Measurements from ENCODE around the gene MAGT1.
A peak's percentile ranks its signal among the peaks of the same experiment; 100 is the strongest.
"Not testable (repeated sequence)": the region's sequence is repeated elsewhere in the genome, so short reads cannot be mapped to it uniquely, and the experiment has no call there.

Gene MAGT1

DNA sequence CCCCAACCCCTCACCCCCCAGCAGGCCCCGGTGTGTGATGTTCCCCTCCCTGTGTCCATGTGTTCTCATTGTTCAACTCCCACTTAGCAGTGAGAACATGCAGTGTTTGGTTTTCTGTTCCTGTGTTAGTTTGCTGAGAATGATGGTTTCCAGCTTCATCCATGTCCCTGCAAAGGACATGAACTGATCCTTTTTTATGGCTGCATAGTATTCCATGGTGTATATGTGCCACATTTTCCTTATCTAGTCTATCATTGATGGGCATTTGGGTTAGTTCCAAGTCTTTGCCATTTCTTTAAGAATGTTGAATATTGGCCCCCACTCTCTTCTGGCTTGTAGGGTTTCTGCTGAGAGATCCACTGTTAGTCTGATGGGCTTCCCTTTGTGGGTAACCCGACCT lies 73.2 kb downstream of the MAGT1 start:
- DNase-seq: not testable (repeated sequence)

DNA sequence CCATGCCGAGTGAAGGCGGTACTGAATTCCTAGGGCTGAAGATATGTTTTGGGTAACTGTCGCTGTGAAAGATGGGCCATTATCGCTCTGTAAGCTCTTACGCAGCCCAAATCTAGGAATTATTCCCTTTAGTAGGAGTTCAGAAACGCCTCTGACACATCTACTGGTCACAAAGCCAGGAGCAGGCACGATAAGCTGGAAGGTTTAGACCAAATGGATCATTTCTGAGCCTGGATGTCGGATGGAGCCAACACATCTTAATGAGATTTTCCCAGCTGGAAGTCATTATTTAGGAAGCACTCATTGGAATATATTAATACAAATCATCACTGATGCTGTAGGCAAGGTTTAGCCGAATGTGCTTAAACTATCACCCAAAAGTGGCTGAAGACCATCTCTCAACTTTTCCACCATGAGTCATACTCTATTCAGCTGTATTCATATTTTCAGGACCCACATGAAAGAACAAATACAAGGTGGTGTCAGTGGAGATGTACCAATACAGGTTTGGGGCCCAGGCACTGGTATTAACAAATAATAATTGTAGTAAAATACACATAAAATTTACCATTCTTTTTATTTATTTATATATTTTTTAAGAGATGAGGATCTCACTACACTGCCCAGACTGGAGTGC lies 75.0 kb downstream of the MAGT1 start:
- DNase-seq: peak; percentile 19

DNA sequence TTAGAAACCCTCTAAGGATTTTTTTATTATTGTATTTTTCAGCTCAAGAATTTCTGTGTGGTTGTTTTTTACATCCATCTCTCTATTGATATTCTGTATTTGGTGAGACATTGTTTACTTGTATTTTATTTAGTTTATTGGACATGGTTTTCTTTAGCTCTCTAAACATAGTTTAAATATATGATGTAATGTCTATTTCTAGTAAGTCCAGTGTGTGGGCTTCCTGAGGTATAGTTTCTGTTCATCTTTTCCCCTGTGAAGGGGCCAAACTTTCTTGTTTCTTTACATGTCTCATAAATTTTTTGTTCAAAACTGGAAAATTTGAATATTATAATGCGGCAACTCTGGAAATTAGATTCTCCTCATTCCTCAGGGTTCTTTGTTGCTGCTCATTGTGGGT lies 81.0 kb downstream of the MAGT1 start:
- DNase-seq: no peak

DNA sequence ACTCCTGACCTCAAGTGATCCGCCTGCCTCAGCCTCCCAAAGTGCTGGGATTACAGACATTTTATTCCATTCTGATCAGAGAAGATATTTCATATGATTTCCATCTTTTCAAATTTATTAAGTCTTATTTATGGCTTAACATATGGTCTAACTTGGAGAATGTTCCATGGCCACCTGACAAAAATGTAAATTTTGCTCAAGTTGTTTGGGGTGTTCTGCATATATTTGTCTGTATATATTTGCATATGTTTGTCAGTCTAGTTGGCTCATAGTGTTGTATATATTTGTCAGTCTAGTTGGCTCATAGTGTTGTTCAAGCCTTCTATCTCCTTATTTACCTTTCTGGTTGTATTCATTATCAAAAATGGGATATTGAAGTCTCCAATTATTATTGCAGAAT lies 93.0 kb downstream of the MAGT1 start:
- no peak for DNase-seq

DNA sequence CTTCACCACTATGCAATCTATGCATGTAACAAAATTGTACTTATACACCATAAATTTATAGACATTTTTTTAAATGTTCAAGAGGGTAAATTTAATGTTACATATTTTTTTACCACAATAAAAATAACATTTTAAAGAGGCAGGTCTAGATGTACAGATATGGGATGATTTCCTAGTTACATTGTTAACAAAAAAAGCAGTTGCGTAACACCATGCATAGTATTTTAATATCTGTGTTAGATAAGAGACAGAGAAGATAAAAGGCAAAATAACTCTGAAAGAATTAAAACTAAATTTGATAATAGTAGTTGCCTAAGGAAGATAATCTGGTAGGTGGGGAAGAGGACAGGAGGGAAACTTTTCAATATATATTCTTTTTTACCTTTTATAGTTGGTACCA lies 100.1 kb downstream of the MAGT1 start:
- DNase-seq: no peak

DNA sequence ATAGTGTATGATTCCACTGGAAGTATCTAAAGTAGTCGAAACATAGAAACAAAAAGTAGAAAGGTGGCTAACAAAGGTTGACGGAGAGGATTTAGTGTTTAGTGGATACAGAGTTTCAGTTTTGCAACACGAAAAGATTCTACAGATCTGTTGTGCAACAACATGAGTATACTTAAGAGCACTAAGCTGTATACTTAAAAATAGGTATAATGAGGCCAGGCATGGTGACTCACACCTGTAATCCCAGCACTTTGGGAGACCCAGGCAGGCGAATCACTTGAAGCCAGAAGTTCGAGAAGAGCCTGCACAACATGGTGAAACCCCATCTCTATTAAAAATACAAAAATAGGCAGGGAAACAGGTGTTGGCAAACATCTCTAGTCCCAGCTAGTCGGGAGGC lies 101.3 kb downstream of the MAGT1 start:
- DNase-seq: no peak

DNA sequence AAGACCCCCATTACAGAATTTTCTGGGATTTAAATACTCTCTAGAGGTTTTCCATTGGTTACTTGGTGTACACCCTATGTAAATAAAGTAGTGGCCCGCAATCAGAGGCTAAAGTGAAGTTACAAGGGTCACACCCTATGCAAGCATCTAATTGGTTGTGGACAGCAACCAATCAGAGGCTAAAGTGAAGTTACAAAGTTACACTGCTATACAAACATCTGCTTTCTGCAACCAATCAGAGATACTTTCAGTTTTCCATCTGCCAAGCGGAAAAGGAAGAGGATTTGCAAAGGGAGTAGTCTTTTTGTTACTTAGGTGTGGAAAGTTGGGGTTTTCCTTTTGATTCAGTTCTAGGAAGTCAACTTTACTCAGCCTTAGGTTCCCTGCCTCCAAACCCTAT lies 107.2 kb downstream of the MAGT1 start:
- DNase-seq: no peak

DNA sequence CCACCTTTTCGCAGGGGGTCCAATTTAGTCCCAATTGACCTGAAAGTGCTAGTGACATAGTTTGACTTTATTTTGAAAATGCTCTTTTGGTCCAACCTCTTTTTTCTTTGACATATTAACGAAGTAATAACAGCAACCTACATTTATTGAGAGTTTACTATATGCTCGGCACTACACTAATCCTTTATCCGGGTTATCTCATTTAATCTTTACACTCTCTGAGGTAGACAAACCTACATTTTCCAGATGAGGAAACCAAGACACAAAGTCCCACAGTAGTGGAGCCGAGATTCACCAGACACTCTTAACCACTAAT lies 108.9 kb downstream of the MAGT1 start:
- no peak for DNase-seq

DNA sequence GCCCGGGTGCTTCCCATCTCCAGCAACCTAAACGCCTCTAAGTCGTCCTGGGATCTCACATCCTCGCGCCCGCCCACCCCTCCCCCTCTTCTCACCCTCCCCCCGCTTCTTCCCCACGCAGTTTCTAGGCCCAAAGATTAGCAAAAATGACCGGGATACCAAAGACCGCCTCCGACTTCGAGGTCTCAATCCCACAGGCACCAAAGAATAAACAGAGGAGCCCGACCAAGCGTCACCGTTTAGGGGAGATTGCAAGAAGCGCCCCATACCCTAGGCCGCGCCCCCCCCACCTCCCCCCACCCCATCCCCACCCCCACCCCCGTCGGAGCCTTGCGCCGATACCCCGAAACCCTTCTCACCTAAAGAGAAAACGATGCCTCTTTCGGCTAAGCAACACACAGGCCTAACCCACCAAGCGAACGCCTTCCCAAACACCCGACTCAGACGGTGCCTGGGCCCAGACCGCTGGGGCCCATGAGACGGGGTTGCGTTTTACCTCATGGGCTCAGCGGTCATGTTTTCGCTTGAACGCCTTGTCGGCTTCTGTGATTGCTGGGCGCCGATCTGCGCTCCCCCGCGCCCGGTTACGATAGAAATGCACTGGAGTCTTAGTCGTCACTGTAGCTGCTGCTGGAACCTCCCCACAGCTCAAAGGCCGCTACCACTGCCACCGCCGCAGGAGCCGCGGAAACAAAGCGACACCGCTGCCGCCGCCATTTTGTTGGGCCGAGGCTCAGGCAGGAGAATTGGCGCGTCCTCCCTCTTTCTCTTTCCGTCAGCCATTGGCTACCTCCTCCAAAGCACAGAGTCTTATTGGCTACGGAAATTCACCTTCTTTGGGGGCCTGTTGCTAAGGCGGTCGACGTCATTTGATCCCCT lies 109.5 kb downstream of the MAGT1 start, which contains the start of gene ATRX:
Gene ATRX (minus strand): TSS at position 731 of the 879 bp plus-strand sequence. CDS start 215 bp downstream, at position 516.
- DNase-seq: peak; percentile 87

DNA sequence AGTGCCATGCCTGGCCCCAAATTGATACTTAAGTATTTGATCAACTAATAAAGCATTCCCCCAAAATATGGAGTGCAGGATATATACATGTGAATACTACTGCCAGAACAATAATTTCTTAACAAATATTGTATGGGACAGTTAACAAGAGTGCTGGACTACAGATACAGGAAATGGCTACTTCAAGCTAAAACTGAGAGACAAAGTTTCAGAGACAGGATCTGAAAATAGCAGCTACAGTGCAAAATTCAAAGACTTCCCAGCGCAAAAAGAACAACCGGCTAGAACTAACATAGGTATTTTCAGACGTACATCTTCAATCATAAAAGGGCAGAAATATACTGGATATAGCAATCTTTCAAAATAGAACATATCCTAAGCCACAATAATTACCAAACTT lies 115.5 kb downstream of the MAGT1 start:
- no peak for DNase-seq

DNA sequence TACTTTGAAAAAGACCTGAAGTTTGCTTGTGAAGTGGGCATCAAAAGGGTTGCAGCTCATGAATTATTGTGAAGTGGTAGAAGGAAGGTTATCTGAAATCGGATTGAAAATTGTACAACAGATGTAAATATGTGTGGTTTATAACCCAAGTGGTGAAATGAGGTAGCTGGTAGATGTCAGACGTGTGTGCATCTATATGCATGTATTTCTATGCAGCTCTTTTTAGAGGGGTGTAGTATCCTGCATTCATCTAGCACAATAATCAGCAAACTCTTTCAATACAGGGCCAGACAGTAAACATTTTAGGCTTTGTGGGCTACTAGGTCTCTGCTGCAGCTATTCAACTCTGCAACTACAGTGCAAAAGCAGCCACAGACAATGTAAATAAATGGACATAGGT lies 118.6 kb downstream of the MAGT1 start:
- no peak for DNase-seq
